HG03060 (cell line): ENCODE data around the gene KLF18.
"Not testable (repeated sequence)": the region's sequence is repeated elsewhere in the genome, so short reads cannot be mapped to it uniquely, and the experiment has no call there.

ENCODE experiments used
- ATAC-seq: cut with Tn5 transposase; IDR thresholded peaks from one replicate; pipeline ENCODE4 v1.9.1; 2021; ENCODE audit warnings: low read depth, moderate number of reproducible peaks; ENCODE audit not compliant: unreplicated experiment

KLF18 gene

DNA sequence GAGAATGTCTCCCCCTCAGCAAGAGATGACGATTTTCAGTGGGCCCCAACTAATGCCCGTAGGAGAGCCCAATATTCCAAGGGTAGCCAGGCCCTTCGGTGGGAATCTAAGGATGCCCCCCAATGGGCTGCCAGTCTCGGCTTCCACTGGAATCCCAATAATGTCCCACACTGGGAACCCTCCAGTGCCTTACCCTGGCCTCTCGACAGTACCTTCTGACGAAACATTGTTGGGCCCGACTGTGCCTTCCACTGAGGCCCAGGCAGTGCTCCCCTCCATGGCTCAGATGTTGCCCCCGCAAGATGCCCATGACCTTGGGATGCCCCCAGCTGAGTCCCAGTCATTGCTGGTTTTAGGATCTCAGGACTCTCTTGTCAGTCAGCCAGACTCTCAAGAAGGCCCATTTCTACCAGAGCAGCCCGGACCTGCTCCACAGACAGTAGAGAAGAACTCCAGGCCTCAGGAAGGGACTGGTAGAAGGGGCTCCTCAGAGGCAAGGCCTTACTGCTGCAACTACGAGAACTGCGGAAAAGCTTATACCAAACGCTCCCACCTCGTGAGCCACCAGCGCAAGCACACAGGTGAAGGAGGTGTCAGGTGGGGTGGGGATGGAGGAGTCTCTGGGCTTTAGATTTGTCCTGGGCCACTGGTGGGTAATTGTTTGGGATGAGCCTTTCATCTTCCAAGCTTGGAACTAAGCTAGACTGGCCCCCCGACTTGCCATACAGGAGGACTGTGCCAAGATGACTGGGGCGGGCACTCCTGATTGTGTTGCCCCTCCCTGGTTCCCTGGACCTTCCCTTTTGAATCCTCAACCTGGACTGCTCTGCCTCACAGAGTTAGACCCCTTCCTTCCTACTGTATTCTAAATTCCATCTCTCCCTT lies 11.6 kb downstream of the KLF18 start:
- no peak for ATAC-seq

GRCh38 chr1:44120398-44120949 lies 21.0 kb downstream of the KLF18 start:
- no peak for ATAC-seq

- ATAC-seq = no peak
Observed at GRCh38 chr1:44119525-44119924, 21.9 kb downstream of the KLF18 start.

- no peak for ATAC-seq
Observed at GRCh38 chr1:44118682-44119081, 22.7 kb downstream of the KLF18 start, which contains the start of gene KLF17. Gene KLF17, plus strand, starts transcription at chr1:44118821. Its CDS starts 87 bp downstream, at chr1:44118908.

GRCh38 chr1:44117272-44117671 lies 24.2 kb downstream of the KLF18 start:
- ATAC-seq = not testable (repeated sequence)

GRCh38 chr1:44114098-44114497 lies 27.3 kb downstream of the KLF18 start:
- ATAC-seq = no peak

DNA sequence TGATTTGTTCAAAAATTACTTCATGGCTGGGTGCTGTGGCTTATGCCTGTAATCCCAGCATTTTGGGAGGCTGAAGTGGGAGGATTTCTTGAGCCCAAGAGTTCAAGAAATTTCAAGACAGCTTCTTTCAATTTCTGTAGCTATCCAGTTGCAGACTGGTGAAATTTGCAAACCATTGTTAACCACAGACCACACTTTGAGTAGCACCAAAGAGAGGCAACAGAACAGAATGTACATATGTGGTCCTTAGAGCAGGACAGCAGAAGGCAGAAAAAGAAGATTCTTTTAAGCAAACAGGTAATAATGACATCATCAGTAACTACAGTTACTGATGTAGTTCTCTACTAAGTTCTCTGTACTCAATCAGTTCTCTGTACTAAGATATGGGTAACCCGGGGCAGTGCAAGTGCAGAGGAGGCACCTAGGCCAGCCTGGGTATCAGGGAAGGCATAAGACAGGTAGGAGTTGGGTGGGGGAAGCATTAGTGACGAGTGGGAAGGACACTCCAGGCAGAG lies 28.3 kb downstream of the KLF18 start:
- no peak for ATAC-seq

- ATAC-seq = no peak
Observed at GRCh38 chr1:44112486-44112885, 28.9 kb downstream of the KLF18 start.

DNA sequence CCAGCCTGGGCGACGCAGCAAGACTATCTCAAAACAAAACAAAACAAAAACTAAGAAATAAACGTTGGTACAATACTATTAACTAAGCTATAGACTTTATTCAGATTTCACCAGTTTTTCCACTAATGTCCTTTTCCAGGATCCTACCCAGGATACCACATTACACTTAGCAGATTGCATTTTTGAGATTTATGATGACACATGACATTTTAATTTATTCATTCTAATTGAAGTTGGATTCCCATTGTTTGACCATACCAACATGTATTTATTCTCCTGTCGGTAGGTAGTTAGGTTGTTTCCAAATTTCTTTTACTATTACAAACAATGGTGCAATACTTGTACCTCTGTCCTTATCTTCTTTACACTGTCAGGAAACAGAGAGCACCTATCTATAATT lies 29.6 kb downstream of the KLF18 start:
- no peak for ATAC-seq

DNA sequence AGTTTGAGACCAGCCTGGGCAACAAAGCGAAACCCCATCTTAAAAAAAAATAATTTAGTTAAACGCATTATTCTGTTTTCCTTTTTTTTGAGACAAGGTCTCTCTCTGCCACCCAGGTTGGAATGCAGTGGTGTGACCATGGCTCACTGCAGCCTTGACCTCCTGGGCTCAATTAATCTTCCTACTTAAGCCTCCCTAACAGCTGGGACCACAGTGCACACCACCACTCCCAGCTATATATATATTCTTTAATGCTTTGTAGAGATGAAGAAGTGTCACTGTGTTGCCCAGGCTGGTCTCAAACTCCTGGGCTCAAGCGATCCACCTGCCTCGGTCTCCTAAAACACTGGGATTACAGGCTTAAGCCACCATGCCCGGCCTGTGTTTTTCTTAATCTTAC lies 30.5 kb downstream of the KLF18 start:
- ATAC-seq = no peak

DNA sequence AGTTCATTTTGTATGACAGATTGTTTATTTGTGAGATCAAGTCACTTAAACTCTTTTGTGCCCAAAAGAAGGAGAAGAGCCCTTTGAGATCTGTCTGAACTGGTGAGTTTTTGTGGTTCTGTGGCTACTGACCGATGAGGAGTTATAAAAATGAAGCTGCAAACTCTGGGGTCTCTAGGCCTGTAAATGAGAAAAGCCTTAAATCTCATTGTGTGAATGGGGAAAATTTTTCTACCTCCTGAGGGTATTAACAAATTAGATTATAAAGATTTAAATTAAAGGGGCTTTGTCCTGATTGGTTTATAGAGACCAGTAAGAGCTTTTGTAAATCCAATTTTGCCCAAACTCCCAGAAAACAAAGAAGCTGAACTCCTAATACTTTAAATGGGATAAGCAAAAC lies 32.5 kb downstream of the KLF18 start:
- ATAC-seq = no peak

DNA sequence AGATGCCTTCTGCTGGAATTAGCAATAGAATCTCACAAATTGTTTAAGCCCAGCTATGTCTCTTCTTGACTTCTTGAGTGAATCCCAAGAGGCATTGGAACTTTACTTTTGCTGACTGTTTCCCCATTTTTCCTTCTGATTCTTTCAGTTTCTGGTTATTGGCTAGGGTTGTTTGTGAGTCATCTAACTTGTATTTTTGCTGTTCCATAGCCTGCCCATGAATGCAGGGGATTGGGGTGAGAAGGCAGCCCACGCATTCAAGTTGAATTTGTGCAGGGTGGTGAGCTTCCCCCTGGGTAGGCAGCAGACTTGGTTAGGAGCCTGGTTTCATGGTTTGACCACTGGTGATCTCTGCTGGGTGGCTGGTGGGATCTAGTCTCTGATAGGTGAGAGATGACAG lies 33.2 kb downstream of the KLF18 start:
- ATAC-seq = no peak

GRCh38 chr1:44105810-44106209 lies 35.6 kb downstream of the KLF18 start:
- ATAC-seq = no peak

GRCh38 chr1:44103270-44104131 lies 37.9 kb downstream of the KLF18 start:
- no peak for ATAC-seq

DNA sequence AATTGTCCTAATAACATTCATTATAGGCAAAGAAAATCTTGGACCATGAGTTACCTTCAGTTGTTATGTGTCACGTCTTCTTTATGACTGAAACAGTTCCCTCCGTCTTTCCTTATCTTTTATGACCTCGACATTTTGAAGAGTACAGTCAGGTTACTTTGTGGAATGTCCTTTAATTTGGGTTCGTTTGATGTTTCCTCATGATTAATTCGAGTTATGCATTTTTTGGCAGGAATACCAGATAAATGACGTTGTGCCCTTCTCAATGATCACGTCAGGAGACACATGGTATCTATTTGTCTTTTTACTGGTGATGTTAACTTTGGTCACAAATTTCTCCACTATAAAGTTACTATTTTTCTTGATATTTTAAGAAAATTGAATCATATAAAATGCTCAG lies 40.1 kb downstream of the KLF18 start:
- no peak for ATAC-seq

DNA sequence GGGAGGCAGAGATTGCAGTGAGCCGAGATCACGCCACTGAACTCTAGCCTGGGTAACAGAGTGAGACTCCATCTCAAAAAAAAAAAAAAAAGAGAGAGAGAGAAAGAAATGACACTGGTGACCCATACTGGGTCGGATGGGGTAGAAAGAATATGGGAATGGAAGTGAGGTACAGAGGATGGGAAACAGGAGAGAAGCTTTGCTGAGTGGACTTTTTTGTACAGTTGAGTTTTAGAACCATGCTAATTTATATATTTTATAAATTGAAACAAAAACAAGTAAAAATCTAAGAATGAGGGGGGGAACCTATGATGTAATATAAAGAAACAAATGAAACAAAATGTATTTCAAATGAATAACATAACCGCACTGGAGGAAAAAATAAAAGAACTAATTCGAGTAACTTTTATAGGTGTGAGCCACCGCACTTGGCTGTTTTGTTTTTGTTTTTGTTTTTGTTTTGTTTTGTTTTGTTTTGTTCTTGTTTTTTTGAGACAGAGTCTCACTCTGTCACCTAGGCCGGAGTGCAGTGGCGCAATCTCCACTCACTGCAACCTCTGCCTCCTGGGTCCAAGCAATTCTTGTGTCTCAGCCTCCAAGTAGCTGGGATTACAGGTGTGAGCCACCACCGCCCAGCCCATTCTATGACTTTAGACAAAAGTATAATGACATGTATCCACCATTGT lies 41.1 kb downstream of the KLF18 start:
- ATAC-seq = no peak

DNA sequence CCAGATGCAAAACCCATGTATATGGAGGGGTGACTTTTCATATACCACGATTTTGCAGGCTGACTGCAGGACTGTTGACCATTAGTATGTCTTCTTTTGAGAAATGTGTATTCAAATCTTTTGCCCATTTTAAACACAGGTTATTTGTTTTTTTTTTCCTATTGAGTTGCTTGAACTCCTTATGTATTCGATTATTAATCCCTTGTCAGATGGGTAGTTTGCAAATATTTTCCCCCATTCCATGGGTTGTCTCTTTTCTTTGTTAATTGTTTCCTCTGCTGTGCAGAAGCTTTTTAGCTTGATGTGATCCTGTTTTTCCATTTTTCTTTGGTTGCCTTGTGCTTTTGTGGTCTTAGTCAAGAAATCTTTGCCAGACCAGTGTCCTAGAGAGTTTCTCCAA lies 47.4 kb downstream of the KLF18 start:
- ATAC-seq = no peak

DNA sequence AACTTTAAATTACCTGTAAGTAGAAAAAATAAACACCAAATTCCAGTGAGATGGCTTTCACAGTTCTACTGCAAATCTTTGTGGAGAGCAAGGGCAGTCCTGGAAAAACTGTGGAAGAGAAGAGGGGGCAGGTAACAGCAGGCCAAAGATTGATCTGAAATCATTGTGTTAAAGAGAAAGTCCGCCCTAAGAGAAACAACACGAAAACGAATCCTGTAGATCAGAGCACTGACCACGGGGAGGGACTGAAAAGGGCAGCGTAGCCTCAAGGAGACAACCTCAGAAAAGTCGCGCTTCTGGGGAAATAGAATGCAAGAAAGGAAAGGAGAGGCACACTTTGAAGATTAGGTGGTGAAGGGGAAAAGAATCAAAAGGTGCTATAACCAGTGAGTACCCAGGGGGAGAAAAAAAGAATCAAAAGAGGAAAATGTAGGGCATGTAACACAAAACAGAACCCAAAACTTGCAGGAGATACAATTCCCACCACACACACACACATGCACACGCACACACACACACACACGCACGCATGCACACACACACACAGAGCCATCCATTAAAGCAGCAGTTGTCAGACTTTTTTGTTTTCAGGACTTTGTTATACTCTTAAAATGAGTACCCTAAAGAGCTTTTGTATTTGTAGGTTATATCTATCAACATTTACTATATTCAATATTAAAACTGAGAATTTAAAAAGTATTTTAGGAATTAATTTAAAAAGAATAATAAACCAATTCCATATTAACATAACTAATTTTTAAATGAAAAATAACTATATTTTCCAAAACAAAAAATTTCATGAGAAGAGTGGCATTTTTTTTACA lies 50.8 kb downstream of the KLF18 start:
- ATAC-seq = no peak

- no peak for ATAC-seq
Observed at GRCh38 chr1:44089371-44090048, 51.9 kb downstream of the KLF18 start.
